ENCODE measurements around the gene RBMS1. TPM values are rescaled to one million over a fixed set of nuclear protein-coding genes. Genes with fewer than 3 reads are reported as not detected.

RBMS1 gene
- total and polyA plus RNA-seq, 2 experiments from 2014 or later, result 55.5 to 94.8 TPM

- no peak for TF ChIP-seq ETS1 (IDR thresholded peaks at IDR 0.05)
Measured at GRCh38 chr2:160289126-160289525, 204.5 kb downstream of the RBMS1 start (continued).

- H3K4me3 Mint-ChIP-seq, result no peak overlapping the region
- DNase-seq (ENCODE audit: low spot score) (no peak), ATAC-seq (no peak)
- H3K4me1 Mint-ChIP-seq, result peaks cover 6% of the 10 kb centered on the region; the same call in 2 of the 3 replicates
- no peak overlapping the region for H3K4me2 ChIP-seq
- H3K27me3 Mint-ChIP-seq (ENCODE audit: insufficient read depth, low read depth, poor library complexity), result no peaks in the 10 kb centered on the region
- H4K20me1 ChIP-seq (replicated peaks; ENCODE audit: insufficient read depth), result no peaks in the 10 kb centered on the region; the same call in 1 of the 2 replicates
- H3K36me3 Mint-ChIP-seq (ENCODE audit: low read depth), result peaks cover 21% of the 10 kb centered on the region
- H3K9me3 Mint-ChIP-seq, result no peaks in the 10 kb centered on the region
- no peak overlapping the region for H2AFZ ChIP-seq
- no peak overlapping the region for H3K27ac ChIP-seq (ENCODE audit: low read depth)
- no peaks in the 10 kb centered on the region for H3K9me2 ChIP-seq (ENCODE audit: insufficient read depth)
- H3K27me3 ChIP-seq (ENCODE audit: insufficient read depth), result no peaks in the 10 kb centered on the region
- H3F3A ChIP-seq (replicated peaks; ENCODE audit: low read depth), result no peaks in the 10 kb centered on the region
- no peak overlapping the region for H3K4me3 ChIP-seq
- no peak overlapping the region for H3K27ac Mint-ChIP-seq
- H3K36me3 ChIP-seq (ENCODE audit: insufficient read depth), result 0 out of 2 replicates have a peak, but pooled peaks cover 9% of the 10 kb centered on the region
- H3K4me1 ChIP-seq (ENCODE audit: insufficient read depth), result no peaks in the 10 kb centered on the region
- H3K79me2 ChIP-seq (replicated peaks; ENCODE audit: insufficient read depth), result no peaks in the 10 kb centered on the region
- TF ChIP-seq ZNF462 (CRISPR knock-in tag; IDR thresholded peaks at IDR 0.05) (no peak), CREB1 (CRISPR knock-in tag; IDR thresholded peaks at IDR 0.05; ENCODE audit: low read depth) (no peak), CTCF (conservative IDR thresholded peaks at IDR 0.05; ENCODE audit: low read depth in 2 of 2) (no peak), NANOG (IDR thresholded peaks at IDR 0.05; ENCODE audit: borderline replicate concordance) (no peak), ZNF331 (CRISPR knock-in tag; IDR thresholded peaks at IDR 0.05; ENCODE audit: low read depth) (no peak), ETS1 (IDR thresholded peaks at IDR 0.05) (no peak), POLR2AphosphoS5 (IDR thresholded peaks at IDR 0.05; ENCODE audit: low read depth) (no peak), REST (IDR thresholded peaks at IDR 0.05; ENCODE audit: unreplicated experiment) (no peak), EZH2 (IDR thresholded peaks at IDR 0.05; ENCODE audit: low read depth, unreplicated experiment) (no peak), STAT1 (IDR thresholded peaks at IDR 0.05; ENCODE audit: unreplicated experiment) (no peak), JUNB (IDR thresholded peaks at IDR 0.05; ENCODE audit: unreplicated experiment) (no peak), EZH2phosphoT487 (IDR thresholded peaks at IDR 0.05; ENCODE audit: unreplicated experiment) (no peak)
Measured at GRCh38 chr2:160288324-160288723, 205.3 kb downstream of the RBMS1 start.

All from GM23338 (cell line).